Peyer's patch (tissue), 4 donors: ENCODE results near the gene MIGA2.

Source experiments
- CTCF ChIP-seq, 6 experiments: fragments of 450-650 bp in 4 of 6; fragments of 200-600 bp in 2 of 6; sonication (generic) in 1 of 6; IDR thresholded peaks; one replicate each; pipeline ENCODE4 v1.5.1; 2017 to 2019; ENCODE audit warnings: antibody characterized with exemption in 6 of 6, mild to moderate bottlenecking in 3 of 6, moderate library complexity in 1 of 6
- POLR2A ChIP-seq, 2 donors: fragments of 450-650 bp; IDR thresholded peaks; one replicate each; pipeline ENCODE4 v1.5.1; 2017; ENCODE audit warnings: antibody characterized with exemption in 2 of 2, mild to moderate bottlenecking in 2 of 2, moderate library complexity in 2 of 2

- TF ChIP-seq CTCF (IDR thresholded peaks at IDR 0.05): no peak
- TF ChIP-seq POLR2A (IDR thresholded peaks at IDR 0.05): no peak
Measured at GRCh38 chr9:129022037-129022436, 14.4 kb upstream of the MIGA2 start.
